Adipocyte (in vitro differentiated cells): ENCODE measurements around the gene PYGO2.

Experiments
- DNase-seq: peaks from one replicate; pipeline ENCODE4 v3.0.0-alpha.2; 2015; ENCODE audit warnings: low read depth
- H3K27me3 ChIP-seq: replicated peaks from 2 replicates; pipeline ENCODE4 v1.7.0; 2013; ENCODE audit warnings: mild to moderate bottlenecking, low read length, moderate library complexity; ENCODE audit not compliant: control insufficient read depth, insufficient read depth
- H3K36me3 ChIP-seq: 2 replicates; pipeline ENCODE4 v1.7.0; 2013; ENCODE audit warnings: low read length, mild to moderate bottlenecking, moderate library complexity; ENCODE audit not compliant: control insufficient read depth, insufficient read depth, severe bottlenecking
- H3K4me1 ChIP-seq: 2 replicates; pipeline ENCODE4 v1.7.0; 2013; ENCODE audit warnings: mild to moderate bottlenecking, low read length, moderate library complexity; ENCODE audit not compliant: control insufficient read depth, insufficient read depth
- H3K4me3 ChIP-seq: 2 replicates; pipeline ENCODE4 v1.7.0; 2013; ENCODE audit warnings: mild to moderate bottlenecking, low read length, moderate library complexity
- H3K9ac ChIP-seq: 2 replicates; pipeline ENCODE4 v1.7.0; 2013; ENCODE audit warnings: mild to moderate bottlenecking, low read length, moderate library complexity
- H3K9me3 ChIP-seq: 2 replicates; pipeline ENCODE4 v1.7.0; 2013; ENCODE audit warnings: mild to moderate bottlenecking, low read length, moderate library complexity; ENCODE audit not compliant: control insufficient read depth

PYGO2 gene

DNA sequence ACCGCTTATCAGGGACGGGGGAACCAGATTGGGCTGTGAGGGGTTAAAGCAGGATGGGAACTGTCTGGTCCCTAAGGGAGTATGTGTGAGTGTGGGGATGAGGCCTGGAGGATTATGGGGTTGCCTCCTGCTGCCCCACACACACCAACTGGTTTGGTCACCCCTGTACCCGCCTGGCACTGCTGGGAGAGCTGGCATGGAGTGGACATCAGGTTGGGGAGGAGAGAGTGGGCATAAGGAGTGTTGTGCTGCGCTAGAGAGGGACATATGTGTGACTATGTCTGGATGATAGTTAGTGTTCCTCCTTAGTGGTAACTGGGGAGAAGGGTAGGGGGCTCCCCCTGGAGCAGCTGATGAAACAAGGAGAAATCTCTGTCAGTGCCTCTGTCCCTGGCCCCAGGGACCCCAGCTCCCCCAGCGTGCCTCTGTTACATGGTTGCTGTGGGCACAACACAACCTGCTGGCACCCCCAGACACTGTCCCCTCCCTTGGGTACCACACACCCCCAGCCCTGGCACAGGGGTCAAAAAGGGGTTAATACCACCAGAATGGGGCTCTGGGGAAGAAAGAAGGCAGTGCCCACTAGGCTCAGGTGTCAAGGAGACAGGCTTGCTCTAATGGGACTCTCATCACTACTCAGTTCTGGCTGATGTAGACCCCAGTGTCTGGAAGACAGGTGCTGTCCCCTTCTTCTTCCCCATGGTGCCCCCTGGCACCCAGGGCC is 42.9 kb upstream of the PYGO2 start:
- peak; percentile 45 for DNase-seq
- peak overlapping the region; percentile 100 for H3K9ac ChIP-seq
- H3K9me3 ChIP-seq: no peaks in the 10 kb centered on the region
- peaks cover 55% of the 10 kb centered on the region for H3K4me1 ChIP-seq
- H3K27me3 ChIP-seq: no peaks in the 10 kb centered on the region
- H3K36me3 ChIP-seq: no peaks in the 10 kb centered on the region
- peak overlapping the region; percentile 100 for H3K4me3 ChIP-seq

DNA sequence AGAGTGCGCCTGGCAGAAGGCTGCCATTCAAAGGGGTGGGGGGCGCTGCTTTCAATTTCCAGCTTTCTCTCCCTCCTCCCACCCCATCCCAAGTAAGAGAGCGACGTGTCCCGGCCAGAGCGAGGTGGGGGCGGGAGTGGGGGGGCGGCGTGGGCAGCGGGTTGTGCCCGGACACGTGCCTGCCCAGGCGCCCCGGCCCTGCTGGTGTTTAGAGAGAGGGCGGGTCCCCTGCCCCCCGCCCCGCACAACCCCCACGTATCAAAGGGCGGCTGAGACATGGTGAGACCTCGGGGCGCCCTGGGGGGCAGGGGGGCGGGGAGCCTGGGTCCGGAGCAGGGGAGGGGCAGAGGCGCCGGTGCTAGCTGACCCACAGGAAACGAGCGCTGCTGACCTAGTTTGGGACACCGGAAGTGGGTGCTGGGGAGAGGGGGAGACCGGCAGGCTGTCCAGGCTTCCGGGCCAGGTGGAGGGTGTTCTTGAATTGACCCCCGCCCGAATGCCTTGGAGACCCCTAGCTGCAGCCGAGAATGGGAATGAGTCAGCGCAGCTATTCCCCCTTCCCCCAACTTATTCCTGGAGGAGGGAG is 42.3 kb upstream of the PYGO2 start:
- peak; percentile 73 for DNase-seq
- Histone ChIP-seq H3K4me3 (peak overlapping the region; percentile 100), H3K27me3 (no peaks in the 10 kb centered on the region), H3K9ac (peak overlapping the region; percentile 100), H3K36me3 (no peaks in the 10 kb centered on the region), H3K9me3 (no peaks in the 10 kb centered on the region), H3K4me1 (peaks cover 59% of the 10 kb centered on the region)

DNA sequence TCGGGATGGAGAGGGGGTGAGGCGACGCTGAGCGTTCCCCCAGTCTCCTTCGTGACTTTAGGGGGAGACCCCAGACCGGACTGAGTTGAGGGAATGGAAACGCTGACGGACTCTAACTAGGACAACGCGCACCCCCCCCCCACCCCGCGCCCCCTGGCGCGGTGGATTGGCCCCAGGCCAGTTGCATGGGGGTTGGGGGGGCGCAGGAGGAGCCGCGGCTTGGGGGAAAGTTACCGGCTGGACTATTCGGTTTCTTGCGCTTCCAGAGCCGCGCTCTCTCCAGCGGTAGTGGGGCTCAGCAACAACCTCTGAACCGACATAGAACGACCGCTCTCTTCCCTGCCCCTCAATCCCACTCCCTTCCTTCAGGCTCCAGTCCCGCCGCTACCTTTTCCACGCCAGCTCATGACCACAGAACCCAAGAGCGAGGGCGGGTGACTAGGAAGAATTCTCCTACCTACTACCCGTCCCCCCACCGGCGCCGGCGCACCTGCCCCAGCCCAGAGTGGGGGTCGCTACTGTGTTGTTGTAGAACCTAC is 41.7 kb upstream of the PYGO2 start:
- Histone ChIP-seq H3K4me3 (peak overlapping the region; percentile 100), H3K4me1 (peaks cover 60% of the 10 kb centered on the region), H3K27me3 (no peaks in the 10 kb centered on the region), H3K9me3 (no peaks in the 10 kb centered on the region), H3K36me3 (no peaks in the 10 kb centered on the region), H3K9ac (peak overlapping the region; percentile 100)
- DNase-seq: peak; percentile 58

DNA sequence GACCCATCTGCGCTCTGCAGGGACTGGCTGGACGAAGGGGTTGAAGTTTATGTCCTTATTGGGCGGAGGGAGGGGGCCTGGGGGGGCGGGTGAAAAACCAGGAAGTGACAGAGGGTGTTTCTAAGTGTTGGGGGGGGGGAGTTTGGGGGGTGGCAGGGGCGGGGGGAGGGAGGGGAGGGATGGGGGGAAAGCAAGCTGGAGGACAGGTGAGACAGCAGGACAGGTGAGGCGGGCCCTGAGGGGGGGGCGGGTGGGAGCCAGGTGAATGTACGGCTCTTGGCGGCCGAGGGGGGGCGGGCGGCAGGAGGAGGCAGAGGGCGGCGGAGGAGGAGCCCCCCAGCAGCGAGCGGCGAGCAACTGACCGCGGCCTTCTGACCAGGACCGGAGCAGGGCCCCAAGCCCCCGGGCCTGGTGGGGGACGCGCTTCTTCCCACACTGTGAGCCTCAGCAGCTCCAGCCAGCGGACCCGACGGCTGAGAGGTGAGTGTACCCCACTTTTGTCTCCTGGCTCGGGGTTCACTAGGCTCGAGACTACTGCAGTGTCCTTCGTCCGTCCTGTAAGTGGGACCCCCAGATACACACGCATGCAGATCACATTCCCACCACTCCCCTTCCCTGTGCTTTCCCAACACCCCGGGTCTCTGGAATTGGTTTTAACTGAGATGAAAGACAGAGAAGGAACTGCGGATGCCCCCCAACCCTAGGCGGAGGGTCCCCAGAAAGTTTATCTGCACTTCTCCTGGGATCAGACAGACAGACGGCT is 41.1 kb upstream of the PYGO2 start, which contains the start of gene ZBTB7B:
Gene ZBTB7B, plus strand, starts transcription at position 339 of the 763 bp plus-strand sequence. CDS start 11,859 bp downstream, outside the sequence.
- peak within 1 kb of the TSS; percentile 100 for H3K4me3 ChIP-seq
- H3K36me3 ChIP-seq: no peaks in the 10 kb centered on the region
- no peaks in the 10 kb centered on the region for H3K27me3 ChIP-seq
- no peaks in the 10 kb centered on the region for H3K9me3 ChIP-seq
- DNase-seq: peak; percentile 59
- peak within 1 kb of the TSS; percentile 100 for H3K9ac ChIP-seq
- peaks cover 53% of the 10 kb centered on the region for H3K4me1 ChIP-seq

DNA sequence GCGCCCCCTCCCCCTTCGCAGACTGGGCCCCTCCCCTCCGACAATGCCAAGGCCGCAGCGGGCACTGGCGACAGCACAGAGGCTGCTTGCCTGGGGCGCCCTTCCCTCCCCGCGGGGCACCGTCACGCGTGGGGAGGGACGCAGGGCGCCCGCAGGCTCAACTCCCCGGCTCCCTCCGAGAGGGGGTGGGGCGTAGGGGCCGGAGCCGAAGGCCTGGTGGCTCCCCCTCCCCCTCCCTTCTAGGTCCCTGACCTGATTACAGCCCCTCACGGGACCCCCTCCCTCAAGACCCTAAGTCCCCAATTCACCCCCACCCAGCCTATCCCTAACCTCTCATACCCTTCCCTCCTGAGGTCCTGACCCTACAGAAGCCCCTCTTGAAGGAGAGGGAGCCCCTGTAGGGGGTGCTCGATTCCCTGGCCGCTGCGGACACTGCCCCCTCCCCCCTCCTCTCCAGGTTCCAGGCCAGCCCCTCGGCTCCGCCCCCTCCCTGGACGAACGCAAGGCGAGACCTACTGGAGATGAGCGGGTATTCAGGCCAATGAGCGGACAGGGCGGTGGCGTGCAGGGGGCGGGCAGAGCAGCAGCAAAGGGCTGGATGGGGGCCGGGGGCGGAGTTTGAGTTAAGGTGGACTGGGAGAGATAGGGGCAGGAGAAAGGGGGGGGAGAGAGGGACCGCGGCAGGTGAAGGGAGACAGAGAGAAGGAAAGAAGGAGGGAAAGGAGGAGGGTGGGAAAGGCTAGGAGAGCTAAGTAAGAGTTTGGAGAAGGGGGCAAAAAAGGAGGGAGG is 40.3 kb upstream of the PYGO2 start:
- Histone ChIP-seq H3K9ac (peak overlapping the region; percentile 90), H3K36me3 (no peaks in the 10 kb centered on the region), H3K27me3 (no peaks in the 10 kb centered on the region)

DNA sequence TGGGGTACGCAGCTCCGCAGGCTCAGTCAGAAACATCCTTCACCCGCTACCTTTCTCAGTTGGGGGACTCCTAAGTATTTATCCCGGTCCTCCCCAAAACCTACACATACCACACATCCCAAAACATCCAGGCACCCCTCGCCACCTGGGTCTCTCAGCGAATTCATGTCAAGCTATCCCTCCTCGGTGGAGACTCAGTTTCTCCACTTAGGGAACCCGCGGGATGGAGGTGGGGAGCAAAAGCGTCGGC is 39.8 kb upstream of the PYGO2 start:
- no peaks in the 10 kb centered on the region for H3K9me3 ChIP-seq
- H3K27me3 ChIP-seq: no peaks in the 10 kb centered on the region
- H3K9ac ChIP-seq: peak overlapping the region; percentile 90

More for the DNA sequence above, 40.3 kb upstream of the PYGO2 start:
- peak; percentile 100 for DNase-seq
- H3K9me3 ChIP-seq: no peaks in the 10 kb centered on the region
- H3K4me1 ChIP-seq: peaks cover 50% of the 10 kb centered on the region
- peak overlapping the region; percentile 88 for H3K4me3 ChIP-seq

DNA sequence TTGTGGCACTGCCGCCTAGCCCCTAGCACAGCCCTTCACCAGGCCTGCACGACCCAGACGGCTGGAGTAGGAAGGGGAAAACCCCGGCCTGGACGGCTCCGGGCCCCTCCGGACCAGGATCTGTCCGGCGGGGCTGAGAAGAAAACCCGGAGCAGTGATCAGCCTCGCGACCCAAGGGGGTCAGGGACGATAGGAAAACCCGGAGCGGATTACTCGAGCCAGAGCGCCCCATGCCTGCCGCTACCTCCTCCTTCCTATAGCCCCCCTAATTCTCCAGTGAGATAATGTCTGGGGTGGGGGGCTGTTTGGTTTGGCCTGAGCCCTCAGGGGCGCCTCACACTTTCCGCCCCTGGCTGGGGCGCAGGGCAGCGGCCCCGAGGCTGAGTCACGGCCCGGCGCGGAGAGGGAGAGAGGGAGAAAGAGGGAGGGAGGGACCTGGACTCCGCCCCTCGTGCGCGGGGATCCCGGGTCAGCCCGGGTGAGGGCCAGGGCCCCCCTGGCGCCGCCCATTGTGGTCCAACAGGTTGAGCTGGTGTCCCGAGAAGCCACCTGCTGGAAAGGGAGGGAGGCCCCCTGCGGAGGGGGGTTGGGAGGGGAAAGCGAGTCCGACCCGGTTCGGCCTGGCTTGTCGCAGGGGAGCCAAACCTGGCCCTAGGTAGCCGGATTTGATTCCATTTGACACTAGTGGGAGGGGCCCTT is 39.3 kb upstream of the PYGO2 start:
- peak; percentile 92 for DNase-seq
- no peaks in the 10 kb centered on the region for H3K27me3 ChIP-seq
- peaks cover 42% of the 10 kb centered on the region for H3K4me1 ChIP-seq
- no peaks in the 10 kb centered on the region for H3K36me3 ChIP-seq
- H3K9me3 ChIP-seq: no peaks in the 10 kb centered on the region
- H3K4me3 ChIP-seq: peak overlapping the region; percentile 88
- peak overlapping the region; percentile 90 for H3K9ac ChIP-seq

More for the DNA sequence above, 39.8 kb upstream of the PYGO2 start:
- Histone ChIP-seq H3K4me3 (peak overlapping the region; percentile 88), H3K4me1 (peaks cover 45% of the 10 kb centered on the region), H3K36me3 (no peaks in the 10 kb centered on the region)
- no peak for DNase-seq

DNA sequence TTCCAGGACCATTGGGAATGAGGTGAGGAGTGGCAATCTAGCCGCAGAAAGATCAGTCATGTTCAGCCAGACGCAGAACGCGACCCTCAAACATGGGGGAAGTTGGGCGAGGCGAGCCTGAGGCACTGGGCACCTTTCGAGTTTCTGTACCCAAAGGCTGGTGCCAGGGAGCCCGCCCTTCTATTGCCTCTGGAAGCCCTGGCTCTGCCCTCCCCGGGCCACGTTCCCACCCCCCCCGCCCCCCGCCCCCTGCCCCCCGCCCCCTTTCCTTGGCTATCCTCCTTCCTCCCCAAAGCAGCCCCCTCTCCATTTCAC is 38.8 kb upstream of the PYGO2 start:
- Histone ChIP-seq H3K9ac (peak overlapping the region; percentile 90), H3K36me3 (no peaks in the 10 kb centered on the region), H3K9me3 (no peaks in the 10 kb centered on the region), H3K4me1 (peaks cover 38% of the 10 kb centered on the region), H3K4me3 (peak overlapping the region; percentile 88), H3K27me3 (no peaks in the 10 kb centered on the region)
- no peak for DNase-seq

DNA sequence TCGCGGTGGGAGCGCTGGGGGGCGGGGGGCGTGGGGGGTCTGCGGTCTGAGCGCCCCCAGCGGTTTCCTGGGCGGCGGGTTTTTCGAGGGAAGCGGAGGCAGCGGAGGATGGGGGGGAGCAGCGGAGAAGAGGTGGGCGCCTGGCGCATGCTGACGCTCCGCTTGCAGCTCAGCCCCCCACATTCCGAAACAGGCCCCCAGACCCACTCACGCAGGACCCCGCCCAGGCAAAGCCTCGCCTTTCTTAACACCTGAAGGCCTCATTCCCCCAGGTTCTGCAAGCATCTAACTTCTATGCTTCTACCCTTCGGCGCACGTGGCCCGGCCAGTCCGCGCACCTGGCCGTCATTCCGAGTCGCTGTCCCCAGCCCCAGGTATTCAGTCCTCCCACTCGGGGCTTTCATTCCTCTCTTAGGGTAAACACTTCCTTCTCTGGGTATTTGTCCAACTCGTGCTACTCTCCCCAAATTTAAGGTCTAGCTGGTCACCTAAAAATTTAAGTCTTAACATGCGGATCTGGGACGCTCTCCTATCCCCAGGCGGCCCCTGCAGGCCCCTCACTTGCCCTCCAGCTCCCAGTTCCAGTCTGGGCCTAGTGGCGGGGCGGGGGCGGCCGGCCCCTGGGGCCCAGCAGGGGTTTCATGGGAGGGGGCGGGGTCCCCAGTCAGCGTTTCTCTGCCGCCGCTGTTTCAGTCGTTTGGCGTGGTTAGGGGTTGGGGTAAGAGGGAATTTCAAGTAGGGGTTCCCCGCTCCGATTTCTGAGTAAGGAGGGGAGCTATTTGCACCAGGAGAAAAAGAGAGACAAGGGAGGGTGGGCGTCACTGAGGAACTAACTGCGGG is 38.2 kb upstream of the PYGO2 start:
- Histone ChIP-seq H3K4me3 (peak overlapping the region; percentile 77), H3K27me3 (no peaks in the 10 kb centered on the region), H3K36me3 (no peaks in the 10 kb centered on the region), H3K4me1 (peaks cover 34% of the 10 kb centered on the region), H3K9me3 (no peaks in the 10 kb centered on the region), H3K9ac (peak overlapping the region; percentile 90)
- DNase-seq: peak; percentile 49
